Activated naive CD8-positive, alpha-beta T cell treated with anti-CD3 and anti-CD28 coated beads, Interleukin-2, amount 50 U/mL, for 24 hours (primary cell): Measurements from ENCODE around the gene BBS12.
"Not testable (repeated sequence)": the region's sequence is repeated elsewhere in the genome, so short reads cannot be mapped to it uniquely, and the experiment has no call there.

ENCODE experiments used
- ATAC-seq: fragments of 150-1000 bp; cut with Tn5 transposase; one replicate; pipeline ENCODE4 v1.10.0; 2021
- DNase-seq: peaks from one replicate; pipeline ENCODE4 v3.0.0; 2021
- H3K27ac Mint-ChIP-seq: one replicate; pipeline ENCODE4 v1.8.0; 2021; ENCODE audit warnings: mild to moderate bottlenecking, mixed read lengths
- H3K27me3 Mint-ChIP-seq: one replicate; pipeline ENCODE4 v1.8.0; 2021; ENCODE audit warnings: mixed read lengths
- H3K36me3 Mint-ChIP-seq: one replicate; pipeline ENCODE4 v1.8.0; 2021; ENCODE audit warnings: low read depth, mixed read lengths
- H3K4me1 Mint-ChIP-seq: one replicate; pipeline ENCODE4 v1.8.0; 2021; ENCODE audit warnings: mixed read lengths
- H3K4me3 Mint-ChIP-seq: one replicate; pipeline ENCODE4 v1.8.0; 2021; ENCODE audit warnings: mild to moderate bottlenecking, moderate library complexity, mixed read lengths
- H3K9me3 Mint-ChIP-seq: one replicate; pipeline ENCODE4 v1.8.0; 2021; ENCODE audit warnings: mixed read lengths

BBS12 gene

GRCh38 chr4:122786296-122786695 is 53.8 kb downstream of the BBS12 start:
- not testable (repeated sequence) for H3K36me3 Mint-ChIP-seq, H3K27ac Mint-ChIP-seq, DNase-seq, H3K9me3 Mint-ChIP-seq, ATAC-seq, H3K4me3 Mint-ChIP-seq
- H3K4me1 Mint-ChIP-seq = peaks cover 16% of the 10 kb centered on the region
- peaks cover 14% of the 10 kb centered on the region for H3K27me3 Mint-ChIP-seq

- H3K27ac Mint-ChIP-seq, ATAC-seq, H3K4me3 Mint-ChIP-seq, DNase-seq, H3K36me3 Mint-ChIP-seq, H3K9me3 Mint-ChIP-seq: not testable (repeated sequence)
- H3K27me3 Mint-ChIP-seq = peaks cover 10% of the 10 kb centered on the region
- peaks cover 16% of the 10 kb centered on the region for H3K4me1 Mint-ChIP-seq
Measured at GRCh38 chr4:122786920-122787319, 54.4 kb downstream of the BBS12 start.

GRCh38 chr4:122787940-122788339 is 55.4 kb downstream of the BBS12 start:
- H3K36me3 Mint-ChIP-seq = no peaks in the 10 kb centered on the region
- no peak overlapping the region for H3K4me3 Mint-ChIP-seq
- H3K27ac Mint-ChIP-seq = no peak overlapping the region
- H3K4me1 Mint-ChIP-seq = peaks cover 16% of the 10 kb centered on the region
- H3K27me3 Mint-ChIP-seq = peaks cover 7% of the 10 kb centered on the region
- no peak for DNase-seq
- ATAC-seq = no peak
- peaks cover 3% of the 10 kb centered on the region for H3K9me3 Mint-ChIP-seq

- H3K4me3 Mint-ChIP-seq = no peak overlapping the region
- no peak overlapping the region for H3K27ac Mint-ChIP-seq
- no peaks in the 10 kb centered on the region for H3K36me3 Mint-ChIP-seq
- DNase-seq (no peak), ATAC-seq (no peak)
- peaks cover 16% of the 10 kb centered on the region for H3K4me1 Mint-ChIP-seq
- peaks cover 4% of the 10 kb centered on the region for H3K27me3 Mint-ChIP-seq
- H3K9me3 Mint-ChIP-seq = peaks cover 3% of the 10 kb centered on the region
Measured at GRCh38 chr4:122788935-122789334, 56.4 kb downstream of the BBS12 start.

- DNase-seq = no peak
- no peak for ATAC-seq
- Mint-ChIP-seq H3K4me1 (peaks cover 2% of the 10 kb centered on the region), H3K27me3 (peaks cover 2% of the 10 kb centered on the region), H3K9me3 (no peaks in the 10 kb centered on the region), H3K4me3 (no peak overlapping the region), H3K36me3 (no peaks in the 10 kb centered on the region), H3K27ac (no peak overlapping the region)
Measured at GRCh38 chr4:122793811-122794210, 61.3 kb downstream of the BBS12 start.
